ENCODE measurements around the gene MAT2B.

DNA sequence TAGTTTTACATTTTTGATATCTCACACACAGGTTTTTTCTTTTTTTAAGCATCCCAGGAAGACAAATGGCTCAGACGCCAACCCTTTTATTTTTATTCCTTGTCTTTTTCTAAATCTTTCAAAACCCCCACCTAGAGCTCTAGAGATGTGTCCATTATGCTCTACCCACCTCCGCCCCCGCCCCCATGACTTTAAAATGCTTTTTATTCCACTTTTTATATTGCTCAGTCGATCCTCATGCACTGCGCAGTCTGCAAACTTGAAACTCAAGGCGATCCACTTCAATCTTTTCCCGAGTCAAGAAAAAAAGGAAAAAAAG, 411 bp upstream of the MAT2B start:
- TF ChIP-seq SIN3A (IDR thresholded peaks at IDR 0.05; ENCODE audit: borderline replicate concordance, insufficient read depth, low read length) (no peak), TAF1 (IDR thresholded peaks at IDR 0.05; ENCODE audit: borderline replicate concordance, insufficient read depth, low read length) (no peak), POLR2AphosphoS5 (IDR thresholded peaks at IDR 0.05; ENCODE audit: low read depth, low read length) (no peak)
- TF ChIP-seq, protein P1, sequence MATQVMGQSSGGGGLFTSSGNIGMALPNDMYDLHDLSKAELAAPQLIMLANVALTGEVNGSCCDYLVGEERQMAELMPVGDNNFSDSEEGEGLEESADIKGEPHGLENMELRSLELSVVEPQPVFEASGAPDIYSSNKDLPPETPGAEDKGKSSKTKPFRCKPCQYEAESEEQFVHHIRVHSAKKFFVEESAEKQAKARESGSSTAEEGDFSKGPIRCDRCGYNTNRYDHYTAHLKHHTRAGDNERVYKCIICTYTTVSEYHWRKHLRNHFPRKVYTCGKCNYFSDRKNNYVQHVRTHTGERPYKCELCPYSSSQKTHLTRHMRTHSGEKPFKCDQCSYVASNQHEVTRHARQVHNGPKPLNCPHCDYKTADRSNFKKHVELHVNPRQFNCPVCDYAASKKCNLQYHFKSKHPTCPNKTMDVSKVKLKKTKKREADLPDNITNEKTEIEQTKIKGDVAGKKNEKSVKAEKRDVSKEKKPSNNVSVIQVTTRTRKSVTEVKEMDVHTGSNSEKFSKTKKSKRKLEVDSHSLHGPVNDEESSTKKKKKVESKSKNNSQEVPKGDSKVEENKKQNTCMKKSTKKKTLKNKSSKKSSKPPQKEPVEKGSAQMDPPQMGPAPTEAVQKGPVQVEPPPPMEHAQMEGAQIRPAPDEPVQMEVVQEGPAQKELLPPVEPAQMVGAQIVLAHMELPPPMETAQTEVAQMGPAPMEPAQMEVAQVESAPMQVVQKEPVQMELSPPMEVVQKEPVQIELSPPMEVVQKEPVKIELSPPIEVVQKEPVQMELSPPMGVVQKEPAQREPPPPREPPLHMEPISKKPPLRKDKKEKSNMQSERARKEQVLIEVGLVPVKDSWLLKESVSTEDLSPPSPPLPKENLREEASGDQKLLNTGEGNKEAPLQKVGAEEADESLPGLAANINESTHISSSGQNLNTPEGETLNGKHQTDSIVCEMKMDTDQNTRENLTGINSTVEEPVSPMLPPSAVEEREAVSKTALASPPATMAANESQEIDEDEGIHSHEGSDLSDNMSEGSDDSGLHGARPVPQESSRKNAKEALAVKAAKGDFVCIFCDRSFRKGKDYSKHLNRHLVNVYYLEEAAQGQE (IDR thresholded peaks at IDR 0.05; ENCODE audit: insufficient read depth in 1 of 2, low read depth in 2 of 2, low read length in 2 of 2): no peak

All from PFSK-1 (cell line).